Kidney epithelial cell (primary cell): ENCODE measurements around the gene FBXW7. TPM values are rescaled to one million over a fixed set of nuclear protein-coding genes. Genes with fewer than 3 reads are reported as not detected.

Source experiments
- DNase-seq: peaks from one replicate; pipeline ENCODE4 v3.0.0-alpha.2; 2010; ENCODE audit warnings: low read depth
- H3K27me3 ChIP-seq: 2 replicates; pipeline ENCODE4 v1.6.0; 2011; ENCODE audit warnings: low read length; ENCODE audit not compliant: control insufficient read depth, insufficient read depth
- H3K36me3 ChIP-seq: 2 replicates; pipeline ENCODE4 v1.5.1; 2011; ENCODE audit warnings: low read length; ENCODE audit not compliant: control insufficient read depth, insufficient read depth
- H3K4me3 ChIP-seq: 2 replicates; pipeline ENCODE4 v1.5.1; 2011; ENCODE audit warnings: low read depth, mild to moderate bottlenecking, control low read depth, low read length
- total RNA-seq: library from RNA; depleted of rRNA; stranded (reverse); fragments of >200 nt; gene quantifications from 2 replicates; pipeline ENCODE4 v1.2.3, GENCODE V29; 2015
- TF ChIP-seq, protein P1 (sequence below): IDR thresholded peaks from 2 replicates; pipeline ENCODE4 v1.5.1; 2011; ENCODE audit warnings: mild to moderate bottlenecking, moderate library complexity, low read length, control low read depth, inconsistent platforms; ENCODE audit not compliant: insufficient read depth, poor library complexity, severe bottlenecking

FBXW7 gene
- total RNA-seq, 1 donor from 2014 or later: 29.8 TPM

DNA sequence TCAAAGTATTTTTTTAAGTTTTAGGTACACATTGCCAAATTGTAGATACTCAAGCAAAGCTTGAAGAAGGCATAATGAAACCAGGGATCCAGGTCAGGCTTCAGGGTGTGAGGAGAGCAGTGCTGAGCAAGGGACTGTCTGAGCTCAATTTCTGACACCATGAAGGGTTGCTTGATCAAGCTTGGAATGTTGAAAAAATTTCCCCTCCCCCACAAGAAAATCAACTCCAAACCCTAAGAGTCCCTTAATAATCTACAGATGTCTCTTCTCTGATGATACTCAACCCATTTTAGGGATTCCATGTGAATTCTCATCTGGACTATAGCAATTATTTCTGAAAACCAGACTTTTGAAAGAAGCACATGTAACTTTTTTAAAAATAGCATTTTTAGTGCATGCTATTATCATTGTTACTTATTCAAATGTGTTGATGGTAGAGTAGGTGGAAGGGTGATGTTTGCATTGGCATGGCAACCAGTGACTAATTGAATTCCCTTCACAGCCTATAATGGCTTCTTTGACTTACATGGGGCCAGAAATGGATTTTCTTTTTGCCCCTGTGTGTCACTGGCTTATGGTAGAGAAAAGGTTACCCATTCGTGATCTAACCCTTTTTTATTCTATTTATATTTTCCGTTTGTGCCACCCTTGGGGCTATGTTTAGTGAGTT lies 252.0 kb downstream of the FBXW7 start:
- Histone ChIP-seq H3K27me3 (no peaks in the 10 kb centered on the region), H3K4me3 (no peak overlapping the region), H3K36me3 (no peaks in the 10 kb centered on the region)
- DNase-seq: no peak
- TF ChIP-seq, protein P1, sequence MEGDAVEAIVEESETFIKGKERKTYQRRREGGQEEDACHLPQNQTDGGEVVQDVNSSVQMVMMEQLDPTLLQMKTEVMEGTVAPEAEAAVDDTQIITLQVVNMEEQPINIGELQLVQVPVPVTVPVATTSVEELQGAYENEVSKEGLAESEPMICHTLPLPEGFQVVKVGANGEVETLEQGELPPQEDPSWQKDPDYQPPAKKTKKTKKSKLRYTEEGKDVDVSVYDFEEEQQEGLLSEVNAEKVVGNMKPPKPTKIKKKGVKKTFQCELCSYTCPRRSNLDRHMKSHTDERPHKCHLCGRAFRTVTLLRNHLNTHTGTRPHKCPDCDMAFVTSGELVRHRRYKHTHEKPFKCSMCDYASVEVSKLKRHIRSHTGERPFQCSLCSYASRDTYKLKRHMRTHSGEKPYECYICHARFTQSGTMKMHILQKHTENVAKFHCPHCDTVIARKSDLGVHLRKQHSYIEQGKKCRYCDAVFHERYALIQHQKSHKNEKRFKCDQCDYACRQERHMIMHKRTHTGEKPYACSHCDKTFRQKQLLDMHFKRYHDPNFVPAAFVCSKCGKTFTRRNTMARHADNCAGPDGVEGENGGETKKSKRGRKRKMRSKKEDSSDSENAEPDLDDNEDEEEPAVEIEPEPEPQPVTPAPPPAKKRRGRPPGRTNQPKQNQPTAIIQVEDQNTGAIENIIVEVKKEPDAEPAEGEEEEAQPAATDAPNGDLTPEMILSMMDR: no peak

DNA sequence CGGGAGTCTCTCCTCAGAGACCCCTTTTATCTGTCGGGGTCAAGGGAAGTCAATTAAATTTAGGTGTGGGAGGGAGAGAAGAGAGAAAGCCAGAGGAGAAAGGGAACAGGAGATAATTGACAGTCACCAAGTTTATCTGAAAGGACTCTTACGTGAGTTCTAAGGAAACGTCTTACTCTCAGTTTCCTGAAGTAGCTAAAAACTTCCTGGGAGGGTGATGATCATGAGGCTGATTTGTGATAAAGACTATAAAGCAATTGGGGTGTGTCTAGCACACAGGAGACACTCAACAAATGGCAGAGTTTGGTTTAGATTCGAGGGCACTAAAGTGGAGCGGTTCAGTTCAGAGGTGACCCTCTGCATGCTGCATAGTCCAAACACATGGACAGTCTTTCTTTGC lies 254.1 kb downstream of the FBXW7 start:
- TF ChIP-seq, protein P1: no peak
- no peaks in the 10 kb centered on the region for H3K27me3 ChIP-seq
- no peaks in the 10 kb centered on the region for H3K36me3 ChIP-seq
- DNase-seq: no peak
- no peak overlapping the region for H3K4me3 ChIP-seq

DNA sequence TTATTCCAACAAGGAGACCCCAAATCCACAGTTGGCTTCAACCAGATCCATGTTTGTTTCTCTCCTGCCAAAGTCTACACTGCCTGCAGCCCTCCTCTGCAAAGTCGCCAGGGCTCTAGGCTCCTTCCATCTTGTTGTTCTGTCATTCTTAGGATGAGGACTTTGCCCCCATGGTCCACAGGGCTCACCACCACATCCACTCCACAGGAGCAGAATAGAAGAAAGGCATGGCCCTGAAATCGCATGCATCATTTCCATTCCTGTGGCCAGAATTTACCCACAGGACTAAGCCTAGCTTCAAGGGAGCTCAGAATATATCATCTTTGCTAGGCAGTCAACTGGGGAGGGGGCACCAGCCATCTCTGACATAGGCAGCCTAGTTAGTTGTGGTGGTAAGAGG lies 254.7 kb downstream of the FBXW7 start:
- Histone ChIP-seq H3K36me3 (no peaks in the 10 kb centered on the region), H3K27me3 (no peaks in the 10 kb centered on the region), H3K4me3 (no peak overlapping the region)
- TF ChIP-seq, protein P1: no peak
- no peak for DNase-seq

DNA sequence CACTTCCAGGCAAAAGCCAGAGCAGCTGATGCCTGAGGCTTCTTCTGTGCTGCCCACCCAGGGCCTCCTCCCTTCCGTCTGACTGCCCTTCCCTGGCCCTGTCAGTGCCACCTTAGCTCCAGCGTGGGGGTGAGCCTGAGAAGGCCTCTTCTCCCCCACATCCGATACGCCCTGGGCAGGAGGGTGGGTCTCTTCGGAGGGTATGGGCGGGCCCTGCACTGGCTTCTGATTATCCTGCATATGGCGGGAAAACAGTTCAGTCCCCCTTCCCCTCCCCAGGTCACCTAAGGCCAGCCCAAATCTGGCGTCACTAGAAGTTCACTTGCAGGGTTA lies 256.7 kb downstream of the FBXW7 start:
- Histone ChIP-seq H3K36me3 (no peaks in the 10 kb centered on the region), H3K4me3 (no peak overlapping the region), H3K27me3 (no peaks in the 10 kb centered on the region)
- TF ChIP-seq, protein P1: no peak
- DNase-seq: no peak

DNA sequence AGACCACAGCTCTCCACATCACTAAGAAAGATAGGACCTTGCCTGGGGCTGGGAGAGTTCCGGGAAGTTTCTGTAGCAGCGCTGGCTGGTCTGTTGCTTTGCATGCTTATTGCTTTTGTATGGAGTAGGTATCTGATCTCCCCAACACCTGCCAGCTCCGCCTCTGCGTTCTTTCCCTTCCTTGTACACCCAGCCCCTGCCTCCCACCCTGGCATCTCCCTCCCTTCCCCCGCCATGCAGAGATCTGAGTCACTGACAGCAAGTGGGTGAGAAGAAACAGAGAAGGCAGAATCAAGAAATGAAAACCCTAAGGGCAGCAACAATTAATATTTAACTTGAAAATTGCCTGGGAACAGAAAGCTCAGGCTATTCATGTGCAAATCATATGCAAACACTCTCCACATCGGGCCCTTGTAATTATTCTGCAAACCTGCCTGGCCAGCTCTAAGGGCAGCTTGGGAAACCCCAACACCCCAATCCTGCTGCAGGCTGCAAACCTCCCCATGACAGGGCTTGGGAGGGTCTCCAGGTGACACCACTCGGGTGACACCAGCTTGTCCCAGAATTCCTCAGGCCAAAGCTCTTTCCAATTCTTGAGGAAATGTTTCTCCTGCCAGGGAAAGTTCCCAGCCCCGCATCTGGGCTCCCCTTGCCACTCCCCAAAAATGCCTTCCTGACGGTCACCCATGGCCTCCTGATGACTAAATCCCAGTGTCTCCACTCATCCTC lies 257.2 kb downstream of the FBXW7 start:
- no peak overlapping the region for H3K4me3 ChIP-seq
- H3K27me3 ChIP-seq: no peaks in the 10 kb centered on the region
- TF ChIP-seq, protein P1: no peak
- peak; percentile 70 for DNase-seq
- no peaks in the 10 kb centered on the region for H3K36me3 ChIP-seq

DNA sequence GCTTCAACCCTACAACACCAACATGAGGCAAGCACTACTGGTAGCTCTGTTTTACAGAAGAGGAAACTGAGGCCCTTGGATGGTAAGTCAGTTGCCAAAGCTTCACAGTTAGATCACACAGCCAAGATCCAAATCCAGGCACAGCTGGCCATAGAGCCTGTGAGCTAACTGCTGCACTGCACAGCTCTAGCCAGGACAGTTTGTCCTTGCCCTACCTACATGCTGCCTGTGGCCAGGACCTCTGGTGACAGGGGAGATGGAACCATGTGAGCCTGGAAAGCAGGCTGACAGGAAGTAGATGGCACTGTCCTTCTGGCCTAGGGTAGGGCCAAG lies 257.8 kb downstream of the FBXW7 start:
- no peaks in the 10 kb centered on the region for H3K36me3 ChIP-seq
- H3K27me3 ChIP-seq: no peaks in the 10 kb centered on the region
- no peak overlapping the region for H3K4me3 ChIP-seq
- TF ChIP-seq, protein P1: no peak
- no peak for DNase-seq
